Panc1 (cell line): ENCODE results near the gene TEX12. TPM values are rescaled to one million over a fixed set of nuclear protein-coding genes. Genes with fewer than 3 reads are reported as not detected.
"Not testable (repeated sequence)": the region's sequence is repeated elsewhere in the genome, so short reads cannot be mapped to it uniquely, and the experiment has no call there.

Source experiments
- ATAC-seq: fragments of 200-7000 bp; cut with Tn5 transposase; 2 replicates; pipeline ENCODE4 v1.9.1; 2020; ENCODE audit warnings: mild to moderate bottlenecking, moderate library complexity
- BruUV-seq: library from RNA; stranded (reverse); fragments of 400-500 nt; replicated peaks from 2 replicates; lab custom pipeline; 2021; lab: Mats Ljungman, UMichigan
- CTCF ChIA-PET: fragments of 300-600 bp; sonication (Branson Sonifier 250); formaldehyde crosslinking; loops from one replicate; lab custom pipeline; 2022; ENCODE audit warnings: antibody characterized with exemption; lab: Charles Lee
- POLR2A ChIA-PET: fragments of 300-600 bp; sonication (Branson Sonifier 250); formaldehyde crosslinking; loops from one replicate; lab custom pipeline; 2022; ENCODE audit warnings: antibody characterized with exemption; lab: Charles Lee
- DNase-seq: peaks from one replicate; pipeline ENCODE4 v3.0.0-alpha.2; 2010; ENCODE audit warnings: low read depth, low spot score
- H3K27ac ChIP-seq: 2 replicates; pipeline ENCODE4 v1.5.1; 2011; ENCODE audit warnings: mild to moderate bottlenecking, low read length, inconsistent platforms
- H3K27me3 ChIP-seq: fragments of 200-500 bp; sonication (Bioruptor generic); 2 replicates; pipeline ENCODE4 v1.6.0; 2014; ENCODE audit warnings: low read length, inconsistent platforms; ENCODE audit not compliant: control insufficient read depth, insufficient read depth
- H3K36me3 ChIP-seq: fragments of 200-500 bp; sonication (Bioruptor generic); 2 replicates; pipeline ENCODE4 v1.5.1; 2014; ENCODE audit warnings: inconsistent platforms, mild to moderate bottlenecking, low read length, moderate library complexity; ENCODE audit not compliant: control insufficient read depth, insufficient read depth
- H3K4me1 ChIP-seq: 2 replicates; pipeline ENCODE4 v1.5.1; 2011; ENCODE audit warnings: inconsistent platforms, mild to moderate bottlenecking, low read length, moderate library complexity; ENCODE audit not compliant: control insufficient read depth, insufficient read depth
- H3K4me3 ChIP-seq, 2 experiments: 2 replicates each; pipeline ENCODE4 v1.5.1; 2011 to 2012; ENCODE audit warnings: low read depth in 2 of 2, low read length in 2 of 2, mild to moderate bottlenecking in 2 of 2, inconsistent platforms in 1 of 2, moderate library complexity in 1 of 2
- H3K9me3 ChIP-seq: fragments of 200-500 bp; sonication (Bioruptor generic); 2 replicates; pipeline ENCODE4 v1.5.1; 2014; ENCODE audit warnings: low read depth, mild to moderate bottlenecking, inconsistent platforms, low read length, moderate library complexity; ENCODE audit not compliant: control insufficient read depth, insufficient read depth
- POLR2AphosphoS5 ChIP-seq: IDR thresholded peaks from 2 replicates; pipeline ENCODE4 v1.6.1; 2012; ENCODE audit warnings: mild to moderate bottlenecking, low read depth, low read length, moderate library complexity
- SIN3A ChIP-seq: IDR thresholded peaks from 2 replicates; pipeline ENCODE4 v1.6.1; 2012; ENCODE audit warnings: low read depth, mild to moderate bottlenecking, low read length, moderate library complexity, borderline replicate concordance; ENCODE audit not compliant: insufficient read depth
- TCF7L2 ChIP-seq: IDR thresholded peaks from 2 replicates; pipeline ENCODE4 v1.6.1; 2011; ENCODE audit warnings: mild to moderate bottlenecking, low read depth, low read length, inconsistent platforms
- in situ Hi-C: cut with HindIII; loops from 2 replicates; pipeline ENCODE4 v1.10.0; 2016; ENCODE audit warnings: low sequenced_read_pairs, low pct_unique_long_range_greater_than_20kb
- intact Hi-C: fragments of 100-400 bp; cut with micrococcal nuclease; formaldehyde crosslinking; loops from one replicate; pipeline ENCODE4 v1.10.0; 2022; ENCODE audit not compliant: unreplicated experiment
- total RNA-seq: library from RNA; stranded (reverse); gene quantifications from one replicate; pipeline ENCODE4 v1.2.1, GENCODE V29; 2021; ENCODE audit not compliant: unreplicated experiment
- TF ChIP-seq, protein P1 (sequence below), 2 experiments: IDR thresholded peaks; 2 replicates each; pipeline ENCODE4 v1.6.1; 2011 to 2012; ENCODE audit warnings: low read depth in 2 of 2, control low read depth in 1 of 2, low read length in 1 of 2, mild to moderate bottlenecking in 1 of 2, moderate library complexity in 1 of 2; ENCODE audit not compliant: insufficient read depth in 1 of 2
- TF ChIP-seq, protein P2 (sequence below): fragments of 450-650 bp; IDR thresholded peaks from 2 replicates; pipeline ENCODE4 v1.5.1; 2017; ENCODE audit warnings: mild to moderate bottlenecking

TEX12 gene
- total RNA-seq, 1 experiment from 2014 or later, result 0.23 TPM

DNA sequence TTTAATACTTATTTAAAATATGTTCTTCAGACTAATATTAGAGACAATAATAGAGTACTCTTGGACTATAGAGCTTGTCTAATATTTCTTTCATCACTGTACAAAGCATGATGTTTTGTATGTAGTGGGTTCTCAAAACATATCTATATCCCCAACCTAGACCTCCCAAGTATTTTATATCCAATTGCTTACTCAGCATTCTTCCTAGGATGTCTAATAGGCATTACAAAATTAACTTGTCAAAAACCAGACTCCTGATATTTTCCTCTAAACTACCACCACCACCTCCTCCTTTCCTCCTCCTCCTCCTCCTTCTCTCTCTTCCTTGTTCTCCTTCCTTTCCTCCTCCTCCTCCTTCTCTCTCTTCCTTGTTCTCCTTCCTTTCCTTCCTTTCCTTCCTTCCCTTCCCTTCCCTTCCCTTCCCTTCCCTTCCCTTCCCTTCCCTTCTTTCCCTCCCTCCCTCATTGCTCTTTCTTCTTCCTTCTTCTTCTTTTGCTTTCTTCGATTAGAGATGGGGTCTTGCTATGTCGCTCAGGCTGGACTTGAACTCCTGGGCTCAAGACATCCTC, 29.4 kb downstream of the TEX12 start:
- in situ Hi-C loops, result no loop called here
- Histone ChIP-seq H3K4me3 (no peak overlapping the region), H3K27ac (no peak overlapping the region), H3K36me3 (no peaks in the 10 kb centered on the region), H3K27me3 (no peaks in the 10 kb centered on the region), H3K4me1 (no peaks in the 10 kb centered on the region), H3K9me3 (no peaks in the 10 kb centered on the region)
- intact Hi-C loops, result no loop called here
- TF ChIP-seq, protein P1, sequence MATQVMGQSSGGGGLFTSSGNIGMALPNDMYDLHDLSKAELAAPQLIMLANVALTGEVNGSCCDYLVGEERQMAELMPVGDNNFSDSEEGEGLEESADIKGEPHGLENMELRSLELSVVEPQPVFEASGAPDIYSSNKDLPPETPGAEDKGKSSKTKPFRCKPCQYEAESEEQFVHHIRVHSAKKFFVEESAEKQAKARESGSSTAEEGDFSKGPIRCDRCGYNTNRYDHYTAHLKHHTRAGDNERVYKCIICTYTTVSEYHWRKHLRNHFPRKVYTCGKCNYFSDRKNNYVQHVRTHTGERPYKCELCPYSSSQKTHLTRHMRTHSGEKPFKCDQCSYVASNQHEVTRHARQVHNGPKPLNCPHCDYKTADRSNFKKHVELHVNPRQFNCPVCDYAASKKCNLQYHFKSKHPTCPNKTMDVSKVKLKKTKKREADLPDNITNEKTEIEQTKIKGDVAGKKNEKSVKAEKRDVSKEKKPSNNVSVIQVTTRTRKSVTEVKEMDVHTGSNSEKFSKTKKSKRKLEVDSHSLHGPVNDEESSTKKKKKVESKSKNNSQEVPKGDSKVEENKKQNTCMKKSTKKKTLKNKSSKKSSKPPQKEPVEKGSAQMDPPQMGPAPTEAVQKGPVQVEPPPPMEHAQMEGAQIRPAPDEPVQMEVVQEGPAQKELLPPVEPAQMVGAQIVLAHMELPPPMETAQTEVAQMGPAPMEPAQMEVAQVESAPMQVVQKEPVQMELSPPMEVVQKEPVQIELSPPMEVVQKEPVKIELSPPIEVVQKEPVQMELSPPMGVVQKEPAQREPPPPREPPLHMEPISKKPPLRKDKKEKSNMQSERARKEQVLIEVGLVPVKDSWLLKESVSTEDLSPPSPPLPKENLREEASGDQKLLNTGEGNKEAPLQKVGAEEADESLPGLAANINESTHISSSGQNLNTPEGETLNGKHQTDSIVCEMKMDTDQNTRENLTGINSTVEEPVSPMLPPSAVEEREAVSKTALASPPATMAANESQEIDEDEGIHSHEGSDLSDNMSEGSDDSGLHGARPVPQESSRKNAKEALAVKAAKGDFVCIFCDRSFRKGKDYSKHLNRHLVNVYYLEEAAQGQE (IDR thresholded peaks at IDR 0.05; ENCODE audit: insufficient read depth in 1 of 2, low read depth in 2 of 2, low read length in 1 of 2), result no peak
- TF ChIP-seq SIN3A (no peak), TCF7L2 (no peak), POLR2AphosphoS5 (no peak)
- TF ChIP-seq, protein P2, sequence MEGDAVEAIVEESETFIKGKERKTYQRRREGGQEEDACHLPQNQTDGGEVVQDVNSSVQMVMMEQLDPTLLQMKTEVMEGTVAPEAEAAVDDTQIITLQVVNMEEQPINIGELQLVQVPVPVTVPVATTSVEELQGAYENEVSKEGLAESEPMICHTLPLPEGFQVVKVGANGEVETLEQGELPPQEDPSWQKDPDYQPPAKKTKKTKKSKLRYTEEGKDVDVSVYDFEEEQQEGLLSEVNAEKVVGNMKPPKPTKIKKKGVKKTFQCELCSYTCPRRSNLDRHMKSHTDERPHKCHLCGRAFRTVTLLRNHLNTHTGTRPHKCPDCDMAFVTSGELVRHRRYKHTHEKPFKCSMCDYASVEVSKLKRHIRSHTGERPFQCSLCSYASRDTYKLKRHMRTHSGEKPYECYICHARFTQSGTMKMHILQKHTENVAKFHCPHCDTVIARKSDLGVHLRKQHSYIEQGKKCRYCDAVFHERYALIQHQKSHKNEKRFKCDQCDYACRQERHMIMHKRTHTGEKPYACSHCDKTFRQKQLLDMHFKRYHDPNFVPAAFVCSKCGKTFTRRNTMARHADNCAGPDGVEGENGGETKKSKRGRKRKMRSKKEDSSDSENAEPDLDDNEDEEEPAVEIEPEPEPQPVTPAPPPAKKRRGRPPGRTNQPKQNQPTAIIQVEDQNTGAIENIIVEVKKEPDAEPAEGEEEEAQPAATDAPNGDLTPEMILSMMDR, result no peak
- POLR2A ChIA-PET, result no interaction called here
- CTCF ChIA-PET, result interaction anchor here (0.5 kb wide), 1 partner anchor 19 kb away, joined by 5 read pairs; no protein-coding TSS in a partner anchor
- ATAC-seq (no peak), DNase-seq (no peak)
- BruUV-seq, result no TSS peak

DNA sequence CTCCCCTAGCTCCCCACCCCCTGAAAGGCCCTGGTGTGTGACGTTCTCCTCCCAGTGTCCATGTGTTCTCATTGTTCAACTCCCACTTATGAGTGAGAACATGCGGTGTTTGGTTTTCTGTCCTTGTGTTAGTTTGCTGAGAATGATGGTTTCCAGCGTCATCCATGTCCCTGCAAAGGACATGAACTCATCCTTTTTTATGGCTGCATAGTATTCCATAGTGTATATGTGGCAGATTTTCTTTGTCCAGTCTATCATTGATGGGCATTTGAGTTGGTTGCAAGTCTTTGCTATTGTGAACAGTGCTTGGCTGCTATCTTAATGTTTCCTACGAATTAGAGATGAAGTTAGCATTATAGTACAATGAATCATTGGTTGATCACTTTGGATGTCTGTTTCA, 31.9 kb downstream of the TEX12 start:
- BruUV-seq, CTCF ChIA-PET: not testable (repeated sequence)

DNA sequence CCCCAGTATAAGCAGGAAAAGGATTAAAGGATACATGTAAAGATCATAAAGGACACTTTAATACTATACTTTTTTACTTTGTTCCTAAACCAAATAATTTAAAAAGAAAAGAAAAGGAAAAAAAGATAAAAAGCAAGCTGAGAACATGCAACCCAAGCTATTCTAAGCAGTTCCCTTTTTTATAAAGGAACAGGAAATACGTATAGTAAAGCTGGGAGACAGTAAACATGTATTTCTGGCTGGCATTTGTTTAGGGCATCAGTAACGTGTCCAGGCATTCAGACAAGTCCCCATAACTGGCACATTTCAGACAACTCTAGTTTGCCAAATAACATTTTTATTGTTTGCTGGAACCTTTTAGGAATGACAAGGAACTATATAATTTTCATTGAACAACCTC, 33.1 kb downstream of the TEX12 start:
- ChIA-PET POLR2A (interaction anchor here (0.6 kb wide), 1 partner anchor 34 kb away, joined by 4 read pairs; no protein-coding TSS in a partner anchor), CTCF (no interaction called here)
- Histone ChIP-seq H3K27me3 (no peaks in the 10 kb centered on the region), H3K4me1 (no peaks in the 10 kb centered on the region), H3K9me3 (no peaks in the 10 kb centered on the region), H3K4me3 (no peak overlapping the region), H3K36me3 (no peaks in the 10 kb centered on the region), H3K27ac (no peak overlapping the region)
- intact Hi-C loops, result no loop called here
- BruUV-seq, result no TSS peak
- in situ Hi-C loops, result no loop called here
- DNase-seq, result no peak
- TF ChIP-seq TCF7L2 (no peak), SIN3A (no peak), POLR2AphosphoS5 (no peak)
- TF ChIP-seq, protein P2, result no peak
- TF ChIP-seq, protein P1 (IDR thresholded peaks at IDR 0.05; ENCODE audit: insufficient read depth in 1 of 2, low read depth in 2 of 2, low read length in 1 of 2), result no peak
- ATAC-seq, result no peak

More for the DNA sequence above, 31.9 kb downstream of the TEX12 start:
- DNase-seq, POLR2A ChIA-PET, ATAC-seq, H3K4me1 ChIP-seq, H3K4me3 ChIP-seq, intact Hi-C loops, H3K36me3 ChIP-seq, H3K9me3 ChIP-seq, H3K27ac ChIP-seq, H3K27me3 ChIP-seq, in situ Hi-C loops: not testable (repeated sequence)
